ENCODE measurements around the gene NRDE2.

- TF ChIP-seq CTCF (IDR thresholded peaks at IDR 0.05) = no peak
- no peak for TF ChIP-seq POLR2A (IDR thresholded peaks at IDR 0.05)
Observed at GRCh38 chr14:90228478-90228877, 103.3 kb downstream of the NRDE2 start.
